NCI-H1092 (cell line): ENCODE results near the gene MDN1.
"Not testable (repeated sequence)": the region's sequence is repeated elsewhere in the genome, so short reads cannot be mapped to it uniquely, and the experiment has no call there.

Experiments used
- DNase-seq: peaks from one replicate; lab custom pipeline; 2025; lab: John Stamatoyannopoulos, UW

Gene MDN1, protein sequence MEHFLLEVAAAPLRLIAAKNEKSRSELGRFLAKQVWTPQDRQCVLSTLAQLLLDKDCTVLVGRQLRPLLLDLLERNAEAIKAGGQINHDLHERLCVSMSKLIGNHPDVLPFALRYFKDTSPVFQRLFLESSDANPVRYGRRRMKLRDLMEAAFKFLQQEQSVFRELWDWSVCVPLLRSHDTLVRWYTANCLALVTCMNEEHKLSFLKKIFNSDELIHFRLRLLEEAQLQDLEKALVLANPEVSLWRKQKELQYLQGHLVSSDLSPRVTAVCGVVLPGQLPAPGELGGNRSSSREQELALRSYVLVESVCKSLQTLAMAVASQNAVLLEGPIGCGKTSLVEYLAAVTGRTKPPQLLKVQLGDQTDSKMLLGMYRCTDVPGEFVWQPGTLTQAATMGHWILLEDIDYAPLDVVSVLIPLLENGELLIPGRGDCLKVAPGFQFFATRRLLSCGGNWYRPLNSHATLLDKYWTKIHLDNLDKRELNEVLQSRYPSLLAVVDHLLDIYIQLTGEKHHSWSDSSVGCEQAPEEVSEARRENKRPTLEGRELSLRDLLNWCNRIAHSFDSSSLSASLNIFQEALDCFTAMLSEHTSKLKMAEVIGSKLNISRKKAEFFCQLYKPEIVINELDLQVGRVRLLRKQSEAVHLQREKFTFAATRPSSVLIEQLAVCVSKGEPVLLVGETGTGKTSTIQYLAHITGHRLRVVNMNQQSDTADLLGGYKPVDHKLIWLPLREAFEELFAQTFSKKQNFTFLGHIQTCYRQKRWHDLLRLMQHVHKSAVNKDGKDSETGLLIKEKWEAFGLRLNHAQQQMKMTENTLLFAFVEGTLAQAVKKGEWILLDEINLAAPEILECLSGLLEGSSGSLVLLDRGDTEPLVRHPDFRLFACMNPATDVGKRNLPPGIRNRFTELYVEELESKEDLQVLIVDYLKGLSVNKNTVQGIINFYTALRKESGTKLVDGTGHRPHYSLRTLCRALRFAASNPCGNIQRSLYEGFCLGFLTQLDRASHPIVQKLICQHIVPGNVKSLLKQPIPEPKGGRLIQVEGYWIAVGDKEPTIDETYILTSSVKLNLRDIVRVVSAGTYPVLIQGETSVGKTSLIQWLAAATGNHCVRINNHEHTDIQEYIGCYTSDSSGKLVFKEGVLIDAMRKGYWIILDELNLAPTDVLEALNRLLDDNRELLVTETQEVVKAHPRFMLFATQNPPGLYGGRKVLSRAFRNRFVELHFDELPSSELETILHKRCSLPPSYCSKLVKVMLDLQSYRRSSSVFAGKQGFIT (N-terminal part only)

DNA sequence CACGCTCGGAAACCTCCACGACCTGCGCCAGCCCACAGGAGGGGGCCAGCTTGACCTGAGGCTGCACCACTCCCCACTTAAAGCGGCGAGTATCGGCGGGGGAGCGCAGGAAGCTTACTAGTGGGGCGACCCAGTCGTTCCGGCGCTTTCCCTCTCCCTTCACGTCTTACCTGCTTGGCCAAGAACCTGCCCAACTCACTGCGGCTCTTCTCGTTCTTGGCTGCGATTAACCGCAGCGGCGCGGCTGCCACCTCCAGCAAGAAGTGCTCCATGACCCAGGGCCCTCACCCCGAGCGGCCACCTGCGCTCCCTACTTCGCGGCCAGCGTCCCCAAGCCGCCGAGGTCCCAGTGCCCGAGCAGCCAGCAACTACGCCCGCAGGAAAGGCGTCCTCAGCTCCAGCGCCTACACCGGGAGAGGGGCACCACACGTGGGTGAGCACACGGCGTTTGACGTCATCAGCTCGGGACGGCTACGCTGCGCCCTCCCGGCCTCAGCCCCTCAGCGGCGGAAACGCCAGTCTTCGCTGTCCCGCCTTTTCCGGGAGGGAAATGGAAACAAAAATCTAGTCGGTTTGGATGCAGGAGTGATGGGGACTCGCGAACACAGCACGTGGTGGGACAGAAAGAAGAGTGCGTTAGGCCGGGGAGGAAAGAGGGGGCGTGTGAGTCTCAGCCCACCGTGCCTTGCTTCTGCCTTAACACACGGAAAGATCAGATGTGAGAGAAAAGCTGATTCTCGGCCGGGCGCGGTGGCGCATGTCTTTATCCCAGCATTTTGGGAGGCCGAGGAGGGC is at the start of gene MDN1:
Gene MDN1 (minus strand): TSS at position 459 of the 795 bp plus-strand sequence. CDS start 187 bp downstream, at position 272.
- DNase-seq, result peak; percentile 89

DNA sequence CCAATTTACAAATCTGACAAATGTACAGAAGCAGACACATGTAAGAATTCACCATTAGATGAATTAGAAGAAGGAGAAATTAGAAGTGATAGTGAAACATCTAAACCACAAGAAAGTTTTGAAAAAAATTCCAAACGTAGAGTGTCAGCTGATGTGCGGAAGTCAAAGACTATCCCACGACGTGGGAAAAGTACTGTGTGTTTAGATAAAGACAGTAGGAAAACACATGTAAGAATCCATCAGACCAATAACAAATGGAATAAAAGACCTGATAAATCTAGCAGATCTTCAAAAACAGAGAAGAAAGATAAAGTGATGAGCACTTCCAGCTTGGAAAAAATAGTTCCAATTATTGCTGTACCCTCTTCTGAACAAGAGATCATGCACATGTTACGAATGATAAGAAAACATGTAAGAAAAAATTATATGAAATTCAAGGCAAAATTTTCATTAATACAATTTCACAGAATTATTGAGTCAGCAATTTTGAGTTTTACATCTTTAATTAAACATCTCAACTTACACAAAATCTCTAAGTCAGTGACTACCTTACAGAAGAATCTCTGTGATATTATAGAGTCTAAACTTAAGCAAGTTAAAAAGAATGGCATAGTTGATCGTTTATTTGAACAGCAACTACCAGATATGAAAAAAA is 46.6 kb upstream of the MDN1 start:
- no peak for DNase-seq

DNA sequence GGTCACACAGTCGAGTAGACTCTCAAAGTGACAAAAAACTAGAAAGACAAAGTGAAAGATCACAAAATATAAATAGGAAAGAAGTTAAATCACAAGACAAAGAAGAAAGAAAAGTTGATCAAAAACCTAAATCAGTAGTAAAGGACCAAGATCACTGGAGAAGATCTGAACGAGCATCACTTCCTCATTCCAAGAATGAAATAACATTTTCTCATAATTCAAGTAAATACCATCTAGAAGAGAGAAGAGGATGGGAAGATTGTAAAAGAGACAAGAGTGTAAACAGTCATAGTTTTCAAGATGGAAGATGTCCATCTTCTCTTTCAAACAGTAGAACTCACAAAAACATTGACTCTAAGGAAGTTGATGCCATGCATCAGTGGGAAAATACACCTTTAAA is 43.1 kb upstream of the MDN1 start:
- DNase-seq, result no peak

DNA sequence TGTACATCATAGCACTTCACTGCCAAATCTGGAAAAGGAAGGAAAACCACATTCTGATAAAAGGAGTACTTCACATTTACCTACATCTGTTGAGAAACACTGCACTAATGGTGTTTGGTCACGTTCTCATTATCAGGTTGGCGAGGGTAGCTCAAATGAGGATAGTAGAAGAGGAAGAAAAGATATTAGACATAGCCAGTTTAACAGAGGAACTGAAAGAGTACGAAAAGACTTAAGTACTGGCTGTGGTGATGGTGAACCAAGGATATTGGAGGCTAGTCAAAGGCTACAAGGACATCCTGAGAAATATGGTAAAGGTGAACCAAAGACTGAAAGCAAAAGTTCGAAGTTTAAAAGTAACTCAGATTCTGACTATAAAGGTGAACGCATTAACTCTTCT is 42.7 kb upstream of the MDN1 start:
- DNase-seq, result no peak

DNA sequence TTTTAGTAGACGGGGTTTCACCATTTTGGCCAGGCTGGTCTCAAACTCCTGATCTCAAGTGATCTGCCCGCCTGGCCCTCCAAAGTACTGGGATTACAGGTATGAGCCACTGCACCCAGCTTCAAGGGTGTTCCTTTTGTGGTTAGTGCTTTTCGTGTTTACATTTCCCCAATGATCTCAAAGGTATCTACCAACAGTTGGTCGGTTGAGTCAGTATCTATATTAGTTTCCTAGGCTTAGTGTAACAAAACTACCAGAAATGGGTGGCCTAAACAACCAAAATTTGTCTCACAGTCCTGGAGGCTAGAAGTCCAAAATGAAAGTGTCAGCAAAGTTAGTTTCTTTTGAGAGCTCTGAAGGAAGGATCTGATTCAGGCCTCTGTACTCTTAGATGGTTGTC is 40.1 kb upstream of the MDN1 start:
- DNase-seq, result no peak

DNA sequence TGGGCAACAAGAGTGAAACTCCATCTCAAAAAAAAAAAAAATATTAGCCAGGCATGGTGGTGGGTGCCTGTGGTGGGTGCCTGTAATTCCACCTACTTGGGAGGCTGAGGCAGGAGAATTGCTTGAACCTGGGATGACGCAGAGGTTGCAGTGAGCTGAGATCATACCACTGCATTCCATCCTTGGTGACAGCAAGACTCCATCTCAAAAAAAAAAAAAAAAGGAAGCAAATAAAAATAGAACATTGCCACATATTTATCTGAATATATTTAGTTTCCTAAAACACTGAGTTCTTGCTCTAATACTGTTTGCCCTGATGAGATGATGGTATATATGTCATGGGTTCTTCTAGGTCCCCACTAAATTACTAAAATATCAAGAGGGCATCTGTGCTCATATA is 38.4 kb upstream of the MDN1 start:
- DNase-seq, result no peak

DNA sequence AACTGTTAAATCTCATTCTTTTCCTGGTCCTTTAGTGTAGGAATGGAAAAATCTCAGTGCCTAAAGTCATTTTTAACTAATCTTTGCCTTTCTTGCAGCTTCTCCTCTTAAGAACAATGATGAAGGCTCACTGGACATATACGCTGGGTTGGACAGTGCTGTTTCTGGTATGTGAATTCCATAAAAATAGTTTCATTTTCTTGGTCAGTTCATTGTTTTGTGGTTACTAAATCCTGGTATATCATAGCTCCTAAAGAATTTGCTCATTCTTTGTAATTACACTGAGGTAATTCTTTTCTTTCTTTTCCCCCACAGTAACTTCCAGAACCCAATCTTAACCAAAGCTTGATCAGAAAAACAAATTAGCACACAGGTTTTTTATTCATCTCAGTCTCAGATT is 33.5 kb upstream of the MDN1 start:
- DNase-seq, result no peak

DNA sequence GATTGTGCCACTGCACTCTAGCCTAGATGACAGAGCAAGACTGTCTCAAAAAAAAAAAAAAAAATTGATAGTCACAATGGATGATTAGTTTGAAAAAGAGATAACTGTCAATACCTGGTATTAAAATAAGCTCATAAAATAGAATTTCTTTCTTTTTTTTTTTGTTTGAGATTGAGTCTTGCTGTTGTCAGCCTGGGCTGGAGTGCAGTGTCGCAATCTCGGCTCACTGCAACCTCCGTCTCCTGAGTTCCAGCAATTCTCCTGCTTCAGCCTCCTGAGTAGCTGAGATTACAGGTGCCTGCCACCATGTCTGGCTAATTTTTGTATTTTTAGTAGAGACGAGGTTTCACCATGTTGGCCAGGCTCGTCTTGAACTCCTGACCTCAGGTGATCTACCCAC is 27.9 kb upstream of the MDN1 start:
- DNase-seq, result not testable (repeated sequence)

DNA sequence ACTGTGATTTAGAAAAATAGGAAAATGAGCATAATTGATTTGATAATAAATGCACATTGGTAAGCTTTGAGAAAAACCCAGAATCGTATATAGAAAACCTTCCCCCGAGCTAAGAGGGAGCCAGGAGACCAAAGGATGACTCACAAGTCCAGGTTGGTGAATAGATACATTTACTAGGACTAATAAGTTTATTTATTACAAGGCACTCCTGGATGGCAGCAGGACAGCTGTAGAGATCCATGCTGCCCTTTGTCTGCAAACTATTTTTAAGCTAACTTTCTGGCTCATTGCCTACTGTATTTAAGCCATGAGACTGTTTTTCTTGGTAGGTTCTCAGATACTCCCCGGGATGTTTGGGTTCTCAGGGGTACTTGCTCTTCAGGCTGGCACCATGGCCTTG is 23.5 kb upstream of the MDN1 start:
- DNase-seq, result no peak

DNA sequence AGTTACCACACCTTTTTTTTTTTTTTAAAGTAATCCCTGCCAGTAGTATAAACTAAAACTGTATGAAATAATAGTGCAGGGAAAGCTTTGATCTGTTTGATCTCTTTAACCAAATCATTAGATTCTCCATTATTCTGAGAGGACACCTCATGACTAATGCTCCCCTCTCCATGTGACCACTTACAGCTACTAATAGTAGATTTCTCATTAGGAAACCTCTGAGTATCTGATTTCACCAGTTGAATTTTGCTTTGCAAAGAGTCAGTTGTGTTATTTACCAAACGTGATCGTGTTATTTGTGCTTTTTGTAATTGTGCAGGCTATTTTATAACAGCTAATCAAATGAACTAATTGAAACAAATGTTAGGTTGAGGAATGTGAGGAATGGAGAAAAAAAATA is 22.6 kb upstream of the MDN1 start:
- no peak for DNase-seq

DNA sequence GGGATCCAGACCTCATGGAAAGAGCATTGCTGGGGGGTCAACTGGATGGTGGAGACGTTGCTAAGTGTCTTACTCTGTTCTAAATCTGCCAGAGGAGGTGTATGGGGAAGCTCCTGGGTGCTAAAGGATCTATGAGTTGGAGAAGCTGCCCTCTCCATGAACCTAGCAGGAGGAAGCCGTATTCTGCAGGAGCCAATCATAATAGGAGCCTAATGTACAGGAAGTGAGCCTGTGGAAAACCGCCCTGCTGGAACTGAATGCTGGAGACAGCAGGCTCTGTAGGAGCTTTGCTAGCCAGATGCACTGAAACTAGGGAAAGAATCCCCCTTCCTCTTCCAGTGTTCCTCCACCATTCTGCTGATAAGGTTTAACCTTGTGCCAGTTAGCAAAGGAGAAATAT is 20.9 kb upstream of the MDN1 start:
- DNase-seq, result no peak

DNA sequence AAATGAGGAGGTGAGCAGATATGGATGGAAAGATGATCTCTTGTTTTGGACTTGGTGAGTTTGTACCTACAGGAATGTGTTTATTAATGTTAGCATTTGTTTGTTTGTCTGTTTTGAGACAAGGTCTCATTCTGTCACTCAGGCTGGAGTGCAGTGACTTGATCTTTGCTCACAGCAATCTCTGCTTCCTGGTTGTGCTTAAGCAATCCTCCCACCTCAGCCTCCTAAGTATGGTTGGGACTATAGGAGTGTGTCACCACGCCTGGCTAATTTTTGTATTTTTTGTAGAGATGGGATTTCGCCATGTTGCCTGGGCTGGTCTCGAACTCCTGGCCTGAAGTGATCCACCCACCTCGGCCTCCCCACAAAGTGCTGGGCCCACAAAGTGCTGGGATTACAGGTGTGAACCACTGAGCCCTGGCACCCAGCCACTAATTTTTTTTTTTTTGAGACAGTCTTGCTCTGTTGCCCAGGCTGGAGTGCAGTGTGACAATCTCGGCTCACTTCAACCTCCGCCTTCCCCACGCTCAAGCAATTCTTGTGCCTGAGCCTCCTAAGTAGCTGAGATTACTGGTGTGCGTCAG is 17.1 kb upstream of the MDN1 start:
- no peak for DNase-seq

DNA sequence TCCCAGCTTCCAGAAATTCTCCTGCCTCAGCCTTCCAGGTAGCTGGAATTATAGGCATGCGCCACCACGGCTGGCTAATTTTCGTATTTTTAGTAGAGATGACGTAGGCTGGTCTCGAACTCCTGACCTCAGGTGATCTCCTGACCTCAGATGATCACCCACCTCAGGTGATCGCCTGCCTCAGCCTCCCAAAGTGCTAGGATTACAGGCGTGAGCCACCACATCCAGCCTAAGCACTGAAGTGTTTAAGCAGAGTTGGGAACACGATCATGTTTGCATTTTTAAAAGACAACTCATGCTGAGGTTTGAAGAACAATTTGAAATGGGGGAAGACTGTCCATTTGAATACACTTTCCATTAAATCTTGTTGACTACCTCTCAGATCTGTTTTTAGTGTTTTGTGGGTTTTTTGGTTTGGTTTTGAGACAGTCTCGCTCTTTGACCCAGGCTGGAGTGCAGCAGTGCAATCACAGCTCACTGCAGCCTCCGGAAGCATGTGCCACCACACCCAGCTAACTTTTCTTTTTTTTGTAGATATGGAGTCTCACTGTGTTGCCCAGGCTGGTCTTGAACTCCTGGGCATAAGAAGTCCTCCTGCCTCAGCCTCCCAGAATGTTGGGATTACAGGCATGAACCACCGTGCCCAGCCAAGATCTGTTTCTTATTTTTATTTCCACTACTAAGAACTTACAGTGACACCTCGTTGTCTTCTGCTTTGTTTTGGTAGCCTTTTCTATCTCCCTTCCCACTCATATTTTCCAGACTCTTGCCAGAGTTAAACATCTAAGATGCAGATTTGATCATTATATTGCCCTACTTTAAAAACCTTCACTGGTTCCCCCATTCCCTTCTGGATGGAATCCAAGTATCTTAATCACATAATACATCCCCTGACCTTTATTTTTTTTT is 15.5 kb upstream of the MDN1 start:
- no peak for DNase-seq

DNA sequence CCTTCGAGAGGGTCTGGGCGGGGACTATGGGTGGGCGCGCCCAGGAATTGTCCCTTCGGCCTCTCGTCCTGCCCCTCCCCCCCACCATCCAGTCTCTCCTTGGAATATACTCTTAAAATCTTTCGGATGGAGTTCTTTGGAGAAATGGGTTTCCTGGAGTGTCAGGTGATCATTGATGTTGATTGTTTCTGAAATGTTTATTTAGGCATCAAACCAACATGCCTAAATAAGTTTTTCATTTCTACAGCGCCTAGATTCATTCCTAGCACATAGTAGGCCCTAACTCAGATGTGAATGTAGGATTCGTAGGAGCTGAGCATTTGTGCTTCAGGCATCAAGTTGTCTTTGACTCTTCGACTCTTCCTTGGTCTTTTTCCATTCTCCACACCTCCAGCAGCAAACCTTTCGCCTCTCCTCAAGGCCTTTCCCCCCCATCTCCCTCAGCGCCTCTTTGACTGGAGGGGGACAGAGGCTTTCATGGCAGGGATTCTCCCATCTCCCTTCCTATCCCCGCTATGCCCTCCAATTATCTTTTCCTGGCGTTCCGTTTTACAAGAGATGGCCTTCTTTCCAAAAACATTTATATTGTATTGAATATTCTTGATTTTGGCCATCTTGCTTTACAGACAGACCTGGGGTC is 10.7 kb upstream of the MDN1 start:
- DNase-seq, result peak; percentile 42

DNA sequence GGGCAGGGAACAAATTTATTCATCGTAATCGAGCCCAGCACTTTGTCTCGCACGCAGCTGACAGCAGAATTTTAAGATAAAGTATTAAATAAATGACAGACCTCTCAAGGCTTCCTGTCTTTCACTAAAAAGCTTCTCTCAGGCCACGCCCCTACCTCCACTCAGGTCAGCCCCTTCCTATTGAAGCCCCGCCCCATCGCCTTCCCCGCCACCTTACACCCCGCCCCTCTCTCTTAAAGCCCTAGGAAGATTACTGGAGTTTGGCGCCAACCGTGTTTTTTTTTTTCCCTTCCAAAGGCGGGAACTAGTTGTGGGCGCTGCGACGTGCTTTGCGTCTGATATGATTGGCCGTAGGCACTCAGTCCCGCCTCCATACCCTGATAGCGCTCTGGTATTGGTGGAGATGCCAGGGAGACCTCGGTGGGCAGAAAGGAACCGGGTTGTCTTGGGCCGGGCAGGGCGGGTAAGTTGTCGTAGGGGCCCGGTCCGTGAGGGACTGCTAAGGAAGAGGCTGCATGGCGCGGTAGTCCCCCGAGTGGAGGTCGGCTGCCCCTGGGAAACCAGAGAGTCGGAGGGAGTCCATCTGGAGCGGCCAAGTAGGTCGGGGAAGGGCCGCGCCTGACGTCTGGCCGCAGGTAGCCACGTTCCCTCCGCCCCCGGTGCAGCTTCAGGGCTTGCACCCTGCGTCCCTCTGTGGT is 10.0 kb upstream of the MDN1 start, which contains the start of gene CASP8AP2:
Gene CASP8AP2 (plus strand): TSS at position 409 of the 698 bp plus-strand sequence.
- peak; percentile 98 for DNase-seq

DNA sequence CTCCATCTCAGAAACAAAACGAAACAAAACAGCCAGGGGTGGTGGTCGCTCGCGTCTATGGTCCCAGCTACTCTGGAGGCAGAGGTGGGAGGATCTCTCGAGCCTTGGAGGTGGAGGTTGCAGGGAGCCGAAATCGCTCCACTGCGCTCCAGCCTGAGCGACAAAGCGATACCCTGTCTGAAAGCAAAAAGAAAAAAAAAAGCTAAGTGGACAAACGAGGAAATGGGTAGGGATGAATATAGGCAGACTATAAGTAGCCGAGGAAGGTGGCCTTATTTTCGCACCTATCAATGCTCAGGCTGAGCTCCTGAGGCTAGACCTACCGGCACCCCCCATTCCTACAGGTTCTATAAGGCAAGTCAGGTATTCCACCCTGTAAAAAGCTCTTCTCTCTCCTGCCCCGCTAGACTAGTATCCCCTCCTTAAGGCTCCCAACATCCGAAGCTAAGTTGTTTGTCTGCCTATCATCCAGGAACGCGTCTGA is 9.4 kb upstream of the MDN1 start:
- DNase-seq, result no peak

DNA sequence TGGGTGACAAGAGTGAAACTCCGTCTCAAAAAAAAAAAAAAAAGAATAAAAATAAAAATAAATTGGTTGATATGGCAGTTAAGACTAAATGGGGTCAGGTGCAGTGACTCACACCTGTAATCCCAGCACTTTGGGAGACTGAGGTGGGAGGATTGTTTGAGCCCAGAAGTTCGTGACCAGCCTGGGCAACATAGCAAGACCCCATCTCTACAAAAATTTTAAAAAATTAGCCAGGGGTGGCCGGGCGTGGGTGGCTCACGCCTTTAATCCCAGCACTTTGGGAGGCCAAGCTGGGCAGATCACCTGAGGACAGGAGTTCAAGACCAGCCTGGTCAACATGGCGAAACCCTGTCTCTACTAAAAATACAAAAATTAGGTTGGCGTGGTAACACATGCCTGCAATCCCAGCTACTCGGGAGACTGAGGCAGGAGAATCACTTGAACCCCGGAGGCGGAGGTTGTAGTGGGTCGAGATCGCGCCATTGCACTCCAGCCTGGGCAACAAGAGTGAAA is 8.9 kb upstream of the MDN1 start:
- not testable (repeated sequence) for DNase-seq

DNA sequence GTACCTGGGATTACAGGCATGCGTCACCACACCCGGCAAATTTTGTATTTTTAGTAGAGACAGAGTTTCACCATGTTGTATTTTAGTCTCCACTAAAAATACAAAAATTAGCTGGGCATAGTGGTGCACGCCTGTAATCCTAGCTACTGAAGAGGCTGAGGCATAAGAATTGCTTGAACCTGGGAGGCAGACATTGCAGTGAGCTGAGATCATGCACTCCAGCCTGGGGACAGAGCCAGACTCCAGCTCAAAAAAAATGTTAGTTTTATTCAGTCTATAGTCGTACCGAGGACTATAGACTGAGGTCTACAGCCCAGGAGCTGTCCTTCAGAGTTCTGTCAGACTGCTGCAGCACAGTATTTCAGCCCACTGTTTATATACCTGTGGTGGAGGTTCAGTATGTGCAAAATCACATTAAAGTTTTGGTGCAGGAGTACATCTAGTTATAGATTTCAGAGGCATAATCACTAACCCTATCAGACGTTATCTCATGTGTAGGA is 6.5 kb upstream of the MDN1 start:
- DNase-seq, result no peak
